Neural cell (in vitro differentiated cells): ENCODE measurements around the gene OSBPL1A.

Experiments used
- CTCF ChIP-seq: fragments of 450-650 bp; IDR thresholded peaks from 2 replicates; pipeline ENCODE4 v1.5.1; 2014; ENCODE audit warnings: antibody characterized with exemption, mild to moderate bottlenecking, moderate library complexity; ENCODE audit not compliant: poor library complexity, severe bottlenecking
- EP300 ChIP-seq: fragments of 450-650 bp; conservative IDR thresholded peaks from 2 replicates; pipeline ENCODE4 v1.6.1; 2014; ENCODE audit warnings: antibody characterized with exemption, mild to moderate bottlenecking, moderate library complexity; ENCODE audit not compliant: poor library complexity, severe bottlenecking
- EZH2 ChIP-seq: fragments of 200-600, 300-800 bp; shearing (Covaris generic), sonication (generic); IDR thresholded peaks from 2 replicates; pipeline ENCODE4 v1.6.1; 2014; ENCODE audit warnings: antibody characterized with exemption, low read length, borderline replicate concordance, mild to moderate bottlenecking; ENCODE audit not compliant: insufficient read depth, poor library complexity, severe bottlenecking
- POLR2AphosphoS5 ChIP-seq: IDR thresholded peaks from 2 replicates; pipeline ENCODE4 v1.6.1; 2012
- RAD21 ChIP-seq: fragments of 450-650 bp; conservative IDR thresholded peaks from 2 replicates; pipeline ENCODE4 v1.6.1; 2014; ENCODE audit warnings: antibody characterized with exemption, mild to moderate bottlenecking, moderate library complexity
- SMC3 ChIP-seq: fragments of 450-650 bp; conservative IDR thresholded peaks from 2 replicates; pipeline ENCODE4 v1.6.1; 2014; ENCODE audit warnings: antibody characterized with exemption, mild to moderate bottlenecking, moderate library complexity; ENCODE audit not compliant: poor library complexity
- TAF1 ChIP-seq: IDR thresholded peaks from 2 replicates; pipeline ENCODE4 v1.6.1; 2012; ENCODE audit warnings: low read depth

DNA sequence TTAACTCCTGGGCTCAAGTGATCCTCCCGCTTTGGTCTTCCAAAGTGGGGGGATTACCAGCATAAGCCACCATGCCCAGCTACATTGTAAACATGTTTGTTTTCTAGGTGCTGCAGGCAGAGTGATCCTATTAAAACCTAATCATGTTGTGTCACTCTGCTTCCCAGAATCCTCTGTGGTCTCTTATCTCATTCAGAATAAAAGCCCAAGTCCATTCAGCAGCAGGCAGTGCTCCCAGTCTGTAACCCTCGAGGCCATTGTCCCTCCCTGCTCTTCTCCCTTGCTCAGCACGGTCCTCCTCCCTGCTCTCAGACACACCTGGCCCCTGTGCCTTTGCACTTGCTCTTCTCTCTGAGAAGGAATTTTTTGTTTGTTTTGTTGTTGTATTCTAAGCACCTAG lies 269.9 kb downstream of the OSBPL1A start:
- TF ChIP-seq EZH2 = no peak
- TF ChIP-seq CTCF = no peak
- no peak for TF ChIP-seq TAF1
- TF ChIP-seq SMC3 = no peak
- no peak for TF ChIP-seq RAD21
- TF ChIP-seq POLR2AphosphoS5 = no peak
- no peak for TF ChIP-seq EP300
